Mononuclear cell (primary cell): Measurements from ENCODE around the gene RMDN2. TPM values are rescaled to one million over a fixed set of nuclear protein-coding genes. Genes with fewer than 3 reads are reported as not detected.
"Not testable (repeated sequence)": the region's sequence is repeated elsewhere in the genome, so short reads cannot be mapped to it uniquely, and the experiment has no call there.

ENCODE experiments used
- H3K27me3 ChIP-seq: 2 replicates; pipeline ENCODE4 v1.6.0; 2011; ENCODE audit warnings: low read length, control low read depth; ENCODE audit not compliant: insufficient read depth
- H3K4me1 ChIP-seq: 2 replicates; pipeline ENCODE4 v1.5.1; 2011; ENCODE audit warnings: mild to moderate bottlenecking, low read length, control low read depth; ENCODE audit not compliant: insufficient read depth
- H3K4me3 ChIP-seq: 2 replicates; pipeline ENCODE4 v1.5.1; 2011; ENCODE audit warnings: mild to moderate bottlenecking, low read length, moderate library complexity
- H3K9me3 ChIP-seq: 2 replicates; pipeline ENCODE4 v1.5.1; 2011; ENCODE audit warnings: low read depth, mild to moderate bottlenecking, control low read depth, low read length
- total RNA-seq: library from RNA; depleted of rRNA; stranded (reverse); fragments of >200 nt; gene quantifications from one replicate; pipeline ENCODE4 v1.2.3, GENCODE V29; 2012

The RMDN2 gene
- total RNA-seq, 1 donor, result 9.6 TPM

DNA sequence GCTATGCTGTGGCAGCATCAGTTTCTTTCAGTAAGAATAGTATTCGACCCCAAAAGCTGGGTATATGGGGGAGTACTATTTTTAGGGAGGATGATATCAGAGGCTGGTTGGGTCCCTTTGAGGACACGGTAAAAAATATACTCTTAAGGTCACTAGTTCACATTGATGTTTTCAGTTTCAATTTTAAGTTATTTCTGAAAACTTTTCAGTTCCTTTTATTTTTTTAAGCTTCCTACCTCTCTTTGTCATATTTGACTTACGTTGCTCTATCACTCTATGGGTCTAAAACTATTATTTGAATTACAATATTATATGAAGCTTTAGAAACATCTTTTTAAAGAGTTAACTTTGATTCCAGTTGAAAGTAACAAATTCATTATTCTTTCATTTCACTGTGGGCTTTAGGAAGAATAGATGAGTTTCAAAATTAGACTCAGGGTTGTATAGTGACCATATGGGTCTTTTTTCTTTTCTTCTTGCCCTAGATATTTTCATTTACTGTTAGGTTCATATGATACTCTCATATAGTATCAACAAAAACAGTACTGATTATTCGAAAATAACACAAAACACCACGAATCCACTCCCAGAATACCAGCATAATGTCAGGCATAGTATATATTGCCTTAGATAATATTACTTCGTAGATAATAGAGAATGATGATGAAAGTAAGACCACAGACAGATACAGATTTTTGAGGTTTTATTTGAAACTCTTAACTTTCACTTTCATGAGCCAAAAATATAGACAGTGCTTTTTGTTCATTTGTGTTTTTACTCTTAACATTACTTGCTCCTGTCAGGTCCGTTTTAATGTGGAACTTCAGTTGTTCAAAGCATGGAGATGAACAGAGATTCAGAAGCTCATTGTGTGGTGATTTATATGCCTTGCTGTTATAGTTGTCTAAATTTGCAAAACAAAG, 9.8 kb downstream of the RMDN2 start:
- Histone ChIP-seq H3K27me3 (no peaks in the 10 kb centered on the region), H3K4me1 (peaks cover 12% of the 10 kb centered on the region), H3K9me3 (no peaks in the 10 kb centered on the region), H3K4me3 (no peak overlapping the region)

GRCh38 chr2:37937568-37937967, 12.5 kb downstream of the RMDN2 start:
- not testable (repeated sequence) for H3K9me3 ChIP-seq, H3K27me3 ChIP-seq, H3K4me3 ChIP-seq
- H3K4me1 ChIP-seq, result peaks cover 12% of the 10 kb centered on the region

GRCh38 chr2:37941267-37941666, 16.2 kb downstream of the RMDN2 start:
- H3K4me1 ChIP-seq, H3K9me3 ChIP-seq, H3K27me3 ChIP-seq, H3K4me3 ChIP-seq: not testable (repeated sequence)

GRCh38 chr2:37944268-37944667, 19.2 kb downstream of the RMDN2 start:
- no peaks in the 10 kb centered on the region for H3K27me3 ChIP-seq
- no peaks in the 10 kb centered on the region for H3K9me3 ChIP-seq
- no peaks in the 10 kb centered on the region for H3K4me1 ChIP-seq
- H3K4me3 ChIP-seq, result no peak overlapping the region

GRCh38 chr2:37947306-37947705, 22.2 kb downstream of the RMDN2 start:
- Histone ChIP-seq H3K9me3 (no peaks in the 10 kb centered on the region), H3K27me3 (no peaks in the 10 kb centered on the region), H3K4me1 (no peaks in the 10 kb centered on the region), H3K4me3 (no peak overlapping the region)

DNA sequence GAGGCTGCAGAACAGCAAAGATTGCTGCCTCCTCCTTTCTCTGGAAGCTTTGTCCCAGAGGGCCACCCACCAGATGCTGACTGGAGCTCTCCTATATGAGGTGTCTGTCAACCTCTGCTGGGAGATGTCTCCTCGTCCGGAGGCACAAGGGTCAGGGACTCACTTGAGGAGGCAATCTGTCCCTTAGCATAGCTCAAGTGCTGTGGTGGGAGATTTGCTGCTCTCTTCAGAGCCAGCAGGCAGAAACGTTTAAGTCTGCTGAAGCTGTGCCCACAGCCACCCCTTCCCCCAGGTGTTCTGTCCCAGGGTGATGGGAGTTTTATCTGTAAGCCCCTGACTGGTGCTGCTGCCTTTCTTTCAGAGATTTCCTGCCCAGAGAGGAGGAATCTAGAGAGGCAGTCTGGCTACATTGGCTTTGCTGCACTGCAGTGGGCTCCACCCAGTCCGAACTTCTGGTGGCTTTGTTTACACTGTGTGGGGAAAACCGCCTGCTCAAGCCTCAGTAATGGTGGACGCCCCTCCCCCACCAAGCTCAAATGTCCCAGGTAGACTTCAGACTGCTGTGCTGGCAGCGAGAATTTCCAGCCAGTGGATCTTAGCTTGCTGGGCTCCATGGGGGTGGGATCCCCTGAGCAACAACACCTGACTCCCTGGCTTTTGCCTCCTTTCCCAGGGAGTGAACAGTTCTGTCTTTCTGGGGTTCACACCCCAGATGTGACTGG, 37.1 kb downstream of the RMDN2 start:
- not testable (repeated sequence) for H3K9me3 ChIP-seq, H3K4me1 ChIP-seq, H3K4me3 ChIP-seq, H3K27me3 ChIP-seq

DNA sequence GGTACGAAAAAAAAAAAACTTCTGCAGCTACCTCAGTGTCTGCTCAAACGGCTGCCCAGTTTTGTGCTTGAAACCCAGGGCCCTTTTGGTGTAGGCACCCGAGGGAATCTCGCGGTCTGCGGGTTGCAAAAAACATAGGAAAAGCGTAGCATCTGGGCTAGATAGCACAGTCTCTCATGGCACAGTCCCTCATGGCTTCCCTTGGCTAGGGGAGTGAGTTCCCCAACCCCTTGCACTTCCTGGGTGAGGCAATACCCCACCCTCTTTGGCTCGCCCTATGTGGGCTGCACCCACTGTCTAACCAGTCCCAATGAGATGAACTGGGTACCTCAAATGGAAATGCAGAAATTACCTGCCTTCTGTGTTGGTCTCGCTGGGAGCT, 37.6 kb downstream of the RMDN2 start:
- not testable (repeated sequence) for H3K4me1 ChIP-seq, H3K27me3 ChIP-seq, H3K4me3 ChIP-seq, H3K9me3 ChIP-seq

GRCh38 chr2:37963901-37964300, 38.8 kb downstream of the RMDN2 start:
- H3K9me3 ChIP-seq, H3K27me3 ChIP-seq, H3K4me1 ChIP-seq, H3K4me3 ChIP-seq: not testable (repeated sequence)

- no peaks in the 10 kb centered on the region for H3K9me3 ChIP-seq
- H3K4me3 ChIP-seq, result no peak overlapping the region
- H3K4me1 ChIP-seq, result no peaks in the 10 kb centered on the region
- H3K27me3 ChIP-seq, result no peaks in the 10 kb centered on the region
Observed at GRCh38 chr2:37966326-37966725, 41.2 kb downstream of the RMDN2 start.

GRCh38 chr2:37969731-37970130, 44.6 kb downstream of the RMDN2 start:
- no peaks in the 10 kb centered on the region for H3K9me3 ChIP-seq
- no peaks in the 10 kb centered on the region for H3K4me1 ChIP-seq
- no peaks in the 10 kb centered on the region for H3K27me3 ChIP-seq
- no peak overlapping the region for H3K4me3 ChIP-seq

DNA sequence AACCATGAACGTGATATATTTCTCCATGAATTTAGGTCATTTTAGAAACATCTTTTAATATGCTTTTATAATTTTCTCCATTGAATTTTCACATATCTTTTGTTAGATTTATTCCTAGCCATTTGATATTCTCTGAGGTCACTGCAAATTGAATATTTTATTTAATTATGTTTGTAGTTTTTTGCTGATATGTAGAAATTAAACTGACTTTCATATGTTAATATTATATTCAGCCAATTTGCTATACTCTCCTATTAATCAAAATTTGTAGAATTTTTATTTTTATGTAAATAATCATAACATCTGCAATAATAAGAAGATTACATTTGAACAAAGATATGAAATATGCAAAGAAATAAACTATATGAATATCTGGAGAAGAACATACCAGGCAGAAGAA, 46.9 kb downstream of the RMDN2 start:
- Histone ChIP-seq H3K9me3 (no peaks in the 10 kb centered on the region), H3K27me3 (no peaks in the 10 kb centered on the region), H3K4me1 (no peaks in the 10 kb centered on the region), H3K4me3 (no peak overlapping the region)

DNA sequence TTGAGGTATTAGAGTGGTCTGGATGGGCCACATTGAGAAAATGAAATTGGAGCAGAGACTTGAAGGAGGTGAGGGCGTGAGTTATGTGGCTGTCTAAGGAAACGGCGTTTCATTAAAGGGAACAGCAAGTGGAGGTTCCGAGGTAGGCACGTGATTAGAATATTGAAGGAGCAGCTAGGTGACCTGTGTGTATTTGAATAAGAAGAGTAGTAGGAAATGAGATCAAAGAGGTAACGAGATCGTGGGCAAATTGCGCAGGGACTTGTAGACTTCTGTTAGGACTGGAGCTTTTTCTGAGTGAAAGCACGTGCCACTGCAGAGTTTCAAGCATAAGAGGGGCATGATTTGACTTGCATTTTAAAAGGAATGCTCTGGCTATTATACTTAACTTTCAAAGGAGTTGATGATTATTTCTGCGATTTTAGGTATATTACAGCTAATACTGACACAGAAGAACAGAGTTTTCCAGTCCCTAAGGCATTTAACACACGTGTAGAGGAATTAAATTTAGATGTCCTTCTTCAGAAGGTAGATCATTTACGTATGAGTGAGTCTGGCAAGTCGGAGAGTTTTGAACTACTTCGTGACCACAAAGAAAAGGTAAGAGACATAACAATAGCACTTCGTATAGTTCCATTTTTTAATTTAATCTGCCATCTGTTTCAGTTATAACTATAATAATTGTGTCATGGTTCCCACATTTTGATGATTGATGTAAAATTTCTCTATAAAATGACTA, 48.7 kb downstream of the RMDN2 start:
- no peak overlapping the region for H3K4me3 ChIP-seq
- no peaks in the 10 kb centered on the region for H3K4me1 ChIP-seq
- H3K27me3 ChIP-seq, result no peaks in the 10 kb centered on the region
- no peaks in the 10 kb centered on the region for H3K9me3 ChIP-seq

- Histone ChIP-seq H3K9me3 (no peaks in the 10 kb centered on the region), H3K27me3 (no peaks in the 10 kb centered on the region), H3K4me3 (no peak overlapping the region), H3K4me1 (no peaks in the 10 kb centered on the region)
Observed at GRCh38 chr2:37975808-37976207, 50.7 kb downstream of the RMDN2 start.

- Histone ChIP-seq H3K27me3 (no peaks in the 10 kb centered on the region), H3K9me3 (no peaks in the 10 kb centered on the region), H3K4me3 (no peak overlapping the region), H3K4me1 (no peaks in the 10 kb centered on the region)
Observed at GRCh38 chr2:37976411-37976810, 51.3 kb downstream of the RMDN2 start.

DNA sequence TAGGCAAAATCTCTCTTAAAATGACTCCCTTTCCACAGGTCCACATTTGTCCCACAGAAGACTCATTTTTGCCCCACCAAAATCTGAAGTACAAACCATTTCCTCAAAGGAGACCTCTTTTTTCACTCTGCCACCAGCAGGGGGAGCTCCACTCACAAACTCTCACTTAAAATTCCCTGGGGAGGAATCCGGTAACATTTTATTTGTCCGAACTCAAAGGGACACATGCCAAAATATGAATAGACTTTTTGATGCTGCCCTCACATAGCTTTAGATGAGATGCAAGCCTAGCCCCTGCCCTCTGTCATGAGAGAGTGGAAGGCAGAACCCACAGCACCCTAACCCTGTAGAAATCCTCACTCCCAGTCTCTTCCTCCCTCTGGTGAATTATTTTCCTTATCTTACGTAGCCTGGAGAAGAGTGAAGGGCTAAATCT, 57.1 kb downstream of the RMDN2 start:
- peaks cover 9% of the 10 kb centered on the region for H3K4me1 ChIP-seq
- no peaks in the 10 kb centered on the region for H3K27me3 ChIP-seq
- no peak overlapping the region for H3K4me3 ChIP-seq
- no peaks in the 10 kb centered on the region for H3K9me3 ChIP-seq
